ENCODE results near the gene CALY.

- TF ChIP-seq CTCF (conservative IDR thresholded peaks at IDR 0.05 in 1 of 2, IDR thresholded peaks at IDR 0.05 in 1 of 2; ENCODE audit: extremely low read depth in 1 of 2, insufficient read depth in 1 of 2, low read depth in 1 of 2, low read length in 2 of 2) (no peak), EZH2 (IDR thresholded peaks at IDR 0.05; ENCODE audit: borderline replicate concordance, low read length) (no peak)
Observed at GRCh38 chr10:133298466-133298865, 38.2 kb downstream of the CALY start.
